Measurements from ENCODE around the gene ADARB2.

DNA sequence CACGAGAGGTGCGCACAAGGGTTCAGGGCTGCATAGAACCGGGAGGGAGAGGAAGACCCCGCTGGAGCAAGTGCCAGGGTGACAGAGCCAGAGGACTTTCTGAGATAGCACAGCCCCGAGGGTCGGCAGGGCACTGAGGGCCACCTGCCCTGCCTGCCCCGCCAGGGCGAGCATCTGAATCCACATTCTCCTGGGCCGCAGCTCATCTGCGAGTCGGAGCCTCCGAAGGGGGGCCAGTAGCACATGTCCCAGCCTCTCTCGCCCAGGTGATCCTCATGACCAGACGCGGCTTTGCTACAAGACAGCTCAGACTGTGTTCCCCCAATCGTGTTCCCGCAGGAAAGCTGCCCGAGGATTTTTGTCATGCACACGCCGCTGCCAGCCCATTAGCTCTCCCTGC is 71.2 kb downstream of the ADARB2 start:
- TF ChIP-seq EZH2 (IDR thresholded peaks at IDR 0.05; ENCODE audit: insufficient read depth, poor library complexity, severe bottlenecking) (no peak), EZH2phosphoT487 (IDR thresholded peaks at IDR 0.05; ENCODE audit: insufficient read depth, low read depth) (no peak)
